Caco-2 (cell line): ENCODE measurements around the gene KLK3. TPM values are rescaled to one million over a fixed set of nuclear protein-coding genes. Genes with fewer than 3 reads are reported as not detected.

Experiments used
- BruUV-seq: library from RNA; stranded (reverse); fragments of 400-500 nt; replicated peaks from 2 replicates; lab custom pipeline; 2021; lab: Mats Ljungman, UMichigan
- CTCF ChIA-PET: fragments of 300-600 bp; sonication (Branson Sonifier 250); formaldehyde crosslinking; loops from one replicate; lab custom pipeline; 2022; ENCODE audit warnings: antibody characterized with exemption; lab: Charles Lee
- POLR2A ChIA-PET: fragments of 300-600 bp; sonication (Branson Sonifier 250); formaldehyde crosslinking; loops from one replicate; lab custom pipeline; 2022; ENCODE audit warnings: antibody characterized with exemption; lab: Charles Lee
- DNase-seq, 2 experiments: peaks; one replicate each; pipeline versions ENCODE4 v3.0.0 to v3.0.0-alpha.2; 2020 to 2022
- H3K27me3 ChIP-seq: replicated peaks from 2 replicates; pipeline ENCODE4 v1.6.0; 2011; ENCODE audit warnings: low read length; ENCODE audit not compliant: control insufficient read depth, insufficient read depth
- H3K36me3 ChIP-seq: 2 replicates; pipeline ENCODE4 v1.5.1; 2011; ENCODE audit warnings: low read length; ENCODE audit not compliant: control insufficient read depth, insufficient read depth
- H3K4me1 ChIP-seq: fragments of 250-450 bp; sonication (Bioruptor Pico); 2 replicates; pipeline ENCODE4 v1.5.1; 2020; ENCODE audit warnings: mild to moderate bottlenecking
- H3K4me3 ChIP-seq: 2 replicates; pipeline ENCODE4 v1.5.1; 2011; ENCODE audit warnings: low read depth, mild to moderate bottlenecking, control low read depth, low read length
- H3K9me3 ChIP-seq: fragments of 250-450 bp; sonication (Bioruptor Pico); 2 replicates; pipeline ENCODE4 v1.5.1; 2020; ENCODE audit warnings: mild to moderate bottlenecking, moderate library complexity
- H3K27ac Mint-ChIP-seq: one replicate; pipeline ENCODE4 v1.8.0; 2022; ENCODE audit warnings: mixed read lengths; ENCODE audit not compliant: unreplicated experiment
- H3K27me3 Mint-ChIP-seq: one replicate; pipeline ENCODE4 v1.8.0; 2022; ENCODE audit warnings: mixed read lengths; ENCODE audit not compliant: insufficient read depth, unreplicated experiment
- H3K36me3 Mint-ChIP-seq: one replicate; pipeline ENCODE4 v1.8.0; 2022; ENCODE audit warnings: mild to moderate bottlenecking, mixed read lengths; ENCODE audit not compliant: insufficient read depth, unreplicated experiment
- H3K4me1 Mint-ChIP-seq: one replicate; pipeline ENCODE4 v1.8.0; 2022; ENCODE audit warnings: low read depth, mixed read lengths; ENCODE audit not compliant: unreplicated experiment
- H3K4me3 Mint-ChIP-seq: one replicate; pipeline ENCODE4 v1.8.0; 2022; ENCODE audit warnings: mild to moderate bottlenecking, moderate library complexity, mixed read lengths; ENCODE audit not compliant: unreplicated experiment
- H3K9me3 Mint-ChIP-seq: one replicate; pipeline ENCODE4 v1.8.0; 2022; ENCODE audit warnings: mixed read lengths; ENCODE audit not compliant: unreplicated experiment
- intact Hi-C: fragments of 100-400 bp; cut with micrococcal nuclease; formaldehyde crosslinking; loops from one replicate; pipeline ENCODE4 v1.10.0; 2022; ENCODE audit not compliant: unreplicated experiment
- total RNA-seq: library from RNA; stranded (reverse); gene quantifications from 2 replicates; pipeline ENCODE4 v1.2.3, GENCODE V29; 2022
- TF ChIP-seq, protein P1 (sequence below), 2 experiments: fragments of 200-600 bp in 1 of 2; IDR thresholded peaks; 1 replicate in 1 of 2; 2 replicates in 1 of 2; pipeline versions ENCODE4 v1.5.1 to v1.8.0; 2011 to 2022; ENCODE audit warnings: antibody characterized with exemption in 1 of 2, control low read depth in 1 of 2, inconsistent platforms in 1 of 2, low read depth in 1 of 2, low read length in 1 of 2, mild to moderate bottlenecking in 1 of 2, moderate library complexity in 1 of 2; ENCODE audit not compliant: insufficient read depth in 1 of 2, severe bottlenecking in 1 of 2, unreplicated experiment in 1 of 2

The KLK3 gene
- total RNA-seq, 1 experiment from 2014 or later: not detected

DNA sequence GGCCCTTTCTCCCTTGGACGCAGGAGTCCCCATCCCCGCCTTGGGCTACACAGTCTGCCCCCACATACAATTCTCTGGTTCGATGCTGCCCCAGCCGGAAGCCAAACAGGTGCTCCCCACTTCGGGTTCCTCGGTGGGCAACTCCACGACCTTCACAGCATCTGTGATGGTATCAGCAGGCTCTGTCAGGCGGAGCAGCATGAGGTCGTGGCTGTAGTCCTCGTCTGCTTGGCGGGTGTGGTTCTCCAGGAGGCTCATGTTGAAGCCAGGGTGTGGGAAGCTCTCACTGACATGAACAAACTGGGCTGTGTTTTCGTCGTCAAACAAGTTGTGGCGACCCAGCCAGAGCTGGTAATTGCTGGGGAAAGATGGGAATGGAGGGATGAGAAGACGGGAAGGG lies 34.6 kb upstream of the KLK3 start:
- peaks cover 2% of the 10 kb centered on the region; the same call in 1 of the 2 replicates for H3K27me3 ChIP-seq
- CTCF ChIA-PET: interaction anchor here (0.6 to 1.1 kb wide), 2 partner anchors 12 to 102 kb away, joined by 3 read pairs; no protein-coding TSS in a partner anchor
- no TSS peak for BruUV-seq

DNA sequence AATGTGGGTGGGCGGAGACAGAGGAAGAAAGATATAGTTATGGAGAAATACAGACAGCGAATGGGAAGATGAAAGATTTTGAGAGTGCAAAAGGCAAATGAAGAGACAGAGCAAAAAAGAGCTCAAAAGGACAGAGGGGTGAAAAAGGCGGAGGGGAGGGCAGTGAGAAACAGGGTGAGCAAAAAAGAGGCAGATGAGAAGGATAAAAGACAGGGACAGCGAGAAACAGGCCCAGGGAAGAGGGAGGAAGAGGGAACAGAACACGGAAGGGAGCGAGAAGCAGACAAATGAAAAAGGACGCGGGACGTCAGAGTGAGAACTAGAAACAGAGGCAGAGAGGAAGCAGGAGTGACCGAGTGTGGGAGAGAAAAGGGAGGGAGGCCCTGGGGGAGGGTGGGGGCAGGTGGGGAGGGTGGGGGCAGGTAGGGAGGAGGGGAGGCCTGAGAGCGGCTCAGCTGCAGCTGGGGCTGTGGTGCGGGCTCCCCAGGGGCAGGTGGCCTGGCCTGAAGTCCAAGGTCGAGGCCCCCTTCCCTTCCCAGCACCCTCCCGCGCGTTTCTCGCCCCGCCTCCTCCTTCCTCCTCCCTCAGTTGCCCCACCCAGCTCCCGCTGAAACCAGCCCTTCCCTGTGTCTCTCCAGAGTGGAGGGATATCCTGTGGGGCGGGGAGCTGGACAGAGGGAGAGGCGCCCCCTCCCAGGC lies 34.0 kb upstream of the KLK3 start:
- Mint-ChIP-seq H3K9me3 (no peaks in the 10 kb centered on the region), H3K4me1 (peaks cover 15% of the 10 kb centered on the region), H3K27ac (no peak overlapping the region), H3K4me3 (peak overlapping the region; percentile 62), H3K36me3 (peaks cover 5% of the 10 kb centered on the region), H3K27me3 (peaks cover 15% of the 10 kb centered on the region)
- Histone ChIP-seq H3K4me3 (no peak overlapping the region), H3K27me3 (peaks cover 2% of the 10 kb centered on the region; the same call in 1 of the 2 replicates), H3K4me1 (peaks cover 10% of the 10 kb centered on the region), H3K36me3 (no peaks in the 10 kb centered on the region; the same call in 1 of the 2 replicates), H3K9me3 (no peaks in the 10 kb centered on the region)
- TF ChIP-seq, protein P1, sequence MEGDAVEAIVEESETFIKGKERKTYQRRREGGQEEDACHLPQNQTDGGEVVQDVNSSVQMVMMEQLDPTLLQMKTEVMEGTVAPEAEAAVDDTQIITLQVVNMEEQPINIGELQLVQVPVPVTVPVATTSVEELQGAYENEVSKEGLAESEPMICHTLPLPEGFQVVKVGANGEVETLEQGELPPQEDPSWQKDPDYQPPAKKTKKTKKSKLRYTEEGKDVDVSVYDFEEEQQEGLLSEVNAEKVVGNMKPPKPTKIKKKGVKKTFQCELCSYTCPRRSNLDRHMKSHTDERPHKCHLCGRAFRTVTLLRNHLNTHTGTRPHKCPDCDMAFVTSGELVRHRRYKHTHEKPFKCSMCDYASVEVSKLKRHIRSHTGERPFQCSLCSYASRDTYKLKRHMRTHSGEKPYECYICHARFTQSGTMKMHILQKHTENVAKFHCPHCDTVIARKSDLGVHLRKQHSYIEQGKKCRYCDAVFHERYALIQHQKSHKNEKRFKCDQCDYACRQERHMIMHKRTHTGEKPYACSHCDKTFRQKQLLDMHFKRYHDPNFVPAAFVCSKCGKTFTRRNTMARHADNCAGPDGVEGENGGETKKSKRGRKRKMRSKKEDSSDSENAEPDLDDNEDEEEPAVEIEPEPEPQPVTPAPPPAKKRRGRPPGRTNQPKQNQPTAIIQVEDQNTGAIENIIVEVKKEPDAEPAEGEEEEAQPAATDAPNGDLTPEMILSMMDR (IDR thresholded peaks at IDR 0.05; ENCODE audit: insufficient read depth in 1 of 2, low read depth in 1 of 2, low read length in 1 of 2, severe bottlenecking in 1 of 2, unreplicated experiment in 1 of 2): no peak
- intact Hi-C loops: no loop called here
- DNase-seq: no peak
- CTCF ChIA-PET: interaction anchor here (1.1 kb wide), 1 partner anchor 101 kb away, joined by 3 read pairs; no protein-coding TSS in a partner anchor
- POLR2A ChIA-PET: no interaction called here
- no TSS peak for BruUV-seq

More for the DNA sequence above, 34.6 kb upstream of the KLK3 start:
- H3K36me3 ChIP-seq: no peaks in the 10 kb centered on the region; the same call in 1 of the 2 replicates
- Mint-ChIP-seq H3K4me3 (peak overlapping the region; percentile 62), H3K4me1 (peaks cover 15% of the 10 kb centered on the region), H3K36me3 (peaks cover 5% of the 10 kb centered on the region), H3K9me3 (no peaks in the 10 kb centered on the region), H3K27ac (no peak overlapping the region), H3K27me3 (peaks cover 15% of the 10 kb centered on the region)
- TF ChIP-seq, protein P1 (IDR thresholded peaks at IDR 0.05; ENCODE audit: insufficient read depth in 1 of 2, low read depth in 1 of 2, low read length in 1 of 2, severe bottlenecking in 1 of 2, unreplicated experiment in 1 of 2): no peak
- intact Hi-C loops: no loop called here
- H3K9me3 ChIP-seq: no peaks in the 10 kb centered on the region
- peaks cover 10% of the 10 kb centered on the region for H3K4me1 ChIP-seq
- H3K4me3 ChIP-seq: no peak overlapping the region; the same call in 1 of the 2 replicates
- no peak for DNase-seq
- POLR2A ChIA-PET: no interaction called here

DNA sequence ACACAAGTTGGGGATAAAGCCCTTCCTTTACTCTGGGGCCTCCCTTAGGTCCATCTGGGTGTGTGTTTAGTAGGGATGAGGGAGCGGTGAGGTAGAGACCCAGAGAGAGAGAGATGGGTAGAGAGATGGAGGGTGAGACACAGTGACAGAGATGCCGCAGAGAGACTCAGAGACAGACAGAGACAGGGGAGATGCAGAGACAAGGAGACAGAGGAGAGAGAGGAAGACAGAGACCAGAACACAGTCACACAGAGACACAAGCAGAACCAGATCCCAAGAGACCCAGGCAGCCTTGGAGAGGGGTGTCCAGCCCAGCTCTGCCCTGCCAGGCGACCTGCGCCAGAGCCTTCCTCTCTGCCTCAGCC lies 33.5 kb upstream of the KLK3 start:
- H3K9me3 Mint-ChIP-seq: no peaks in the 10 kb centered on the region
- peak overlapping the region; percentile 62 for H3K4me3 Mint-ChIP-seq
- H3K9me3 ChIP-seq: no peaks in the 10 kb centered on the region
- H3K27ac Mint-ChIP-seq: no peak overlapping the region
- peaks cover 10% of the 10 kb centered on the region for H3K4me1 ChIP-seq
- no peak for DNase-seq
- ChIA-PET CTCF (interaction anchor here (1.1 kb wide), 1 partner anchor 101 kb away, joined by 3 read pairs; no protein-coding TSS in a partner anchor), POLR2A (no interaction called here)
- peaks cover 2% of the 10 kb centered on the region for H3K36me3 Mint-ChIP-seq
- intact Hi-C loops: no loop called here
- H3K36me3 ChIP-seq: no peaks in the 10 kb centered on the region; the same call in 1 of the 2 replicates
- peaks cover 16% of the 10 kb centered on the region for H3K27me3 Mint-ChIP-seq
- no TSS peak for BruUV-seq
- H3K4me1 Mint-ChIP-seq: peaks cover 15% of the 10 kb centered on the region
- H3K4me3 ChIP-seq: no peak overlapping the region
- peaks cover 2% of the 10 kb centered on the region; the same call in 1 of the 2 replicates for H3K27me3 ChIP-seq
- TF ChIP-seq, protein P1 (IDR thresholded peaks at IDR 0.05; ENCODE audit: insufficient read depth in 1 of 2, low read depth in 1 of 2, low read length in 1 of 2, severe bottlenecking in 1 of 2, unreplicated experiment in 1 of 2): no peak
